ENCODE measurements around the gene CEBPE.

DNA sequence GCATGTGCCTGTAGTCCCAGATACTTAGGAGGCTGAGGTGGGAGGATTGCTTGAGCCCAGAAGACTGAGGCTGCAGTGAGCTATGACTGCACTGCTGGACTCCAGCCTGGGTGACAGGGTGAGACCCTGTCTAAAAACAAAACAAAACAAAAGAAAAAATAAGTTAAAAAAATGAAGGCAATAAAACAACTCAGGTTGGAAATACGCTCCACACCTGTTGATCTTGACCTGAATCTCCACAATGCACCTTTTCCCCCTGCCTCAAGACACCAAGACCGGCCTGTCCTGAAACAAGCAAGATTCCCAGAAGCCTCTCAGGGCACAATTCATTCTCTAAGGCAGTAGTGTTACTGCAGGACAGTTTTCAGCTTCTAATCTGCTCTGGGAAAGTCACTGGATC, 20.8 kb upstream of the CEBPE start:
- TF ChIP-seq, protein P1, sequence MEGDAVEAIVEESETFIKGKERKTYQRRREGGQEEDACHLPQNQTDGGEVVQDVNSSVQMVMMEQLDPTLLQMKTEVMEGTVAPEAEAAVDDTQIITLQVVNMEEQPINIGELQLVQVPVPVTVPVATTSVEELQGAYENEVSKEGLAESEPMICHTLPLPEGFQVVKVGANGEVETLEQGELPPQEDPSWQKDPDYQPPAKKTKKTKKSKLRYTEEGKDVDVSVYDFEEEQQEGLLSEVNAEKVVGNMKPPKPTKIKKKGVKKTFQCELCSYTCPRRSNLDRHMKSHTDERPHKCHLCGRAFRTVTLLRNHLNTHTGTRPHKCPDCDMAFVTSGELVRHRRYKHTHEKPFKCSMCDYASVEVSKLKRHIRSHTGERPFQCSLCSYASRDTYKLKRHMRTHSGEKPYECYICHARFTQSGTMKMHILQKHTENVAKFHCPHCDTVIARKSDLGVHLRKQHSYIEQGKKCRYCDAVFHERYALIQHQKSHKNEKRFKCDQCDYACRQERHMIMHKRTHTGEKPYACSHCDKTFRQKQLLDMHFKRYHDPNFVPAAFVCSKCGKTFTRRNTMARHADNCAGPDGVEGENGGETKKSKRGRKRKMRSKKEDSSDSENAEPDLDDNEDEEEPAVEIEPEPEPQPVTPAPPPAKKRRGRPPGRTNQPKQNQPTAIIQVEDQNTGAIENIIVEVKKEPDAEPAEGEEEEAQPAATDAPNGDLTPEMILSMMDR (IDR thresholded peaks at IDR 0.05) = no peak
- TF ChIP-seq POLR2AphosphoS5 (IDR thresholded peaks at IDR 0.05) (no peak), POLR2A (IDR thresholded peaks at IDR 0.05) (no peak)

Measured in breast epithelium (tissue), 3 donors.